Esophagus mucosa (tissue), 1 donor: Measurements from ENCODE around the gene POLR3E. TPM values are rescaled to one million over a fixed set of nuclear protein-coding genes. Genes with fewer than 3 reads are reported as not detected.
A peak's percentile ranks its signal among the peaks of the same experiment; 100 is the strongest.

ENCODE experiments used
- ATAC-seq: fragments of 200-7000 bp; cut with Tn5 transposase; one replicate; pipeline ENCODE4 v1.9.1; 2020
- total RNA-seq: library from RNA; stranded (reverse); gene quantifications from one replicate; pipeline ENCODE4 v1.2.4, GENCODE V29; 2023
- donor health status: DM: yes; HTN: yes; CAD: no.

Gene POLR3E
- total RNA-seq, 1 donor from 2014 or later = 28.2 TPM

GRCh38 chr16:22368200-22368826 lies 71.1 kb downstream of the POLR3E start:
- ATAC-seq = peak; percentile 55

- ATAC-seq = no peak
These were observed 72.1 kb downstream of the POLR3E start for GRCh38 chr16:22369221-22369811.

DNA sequence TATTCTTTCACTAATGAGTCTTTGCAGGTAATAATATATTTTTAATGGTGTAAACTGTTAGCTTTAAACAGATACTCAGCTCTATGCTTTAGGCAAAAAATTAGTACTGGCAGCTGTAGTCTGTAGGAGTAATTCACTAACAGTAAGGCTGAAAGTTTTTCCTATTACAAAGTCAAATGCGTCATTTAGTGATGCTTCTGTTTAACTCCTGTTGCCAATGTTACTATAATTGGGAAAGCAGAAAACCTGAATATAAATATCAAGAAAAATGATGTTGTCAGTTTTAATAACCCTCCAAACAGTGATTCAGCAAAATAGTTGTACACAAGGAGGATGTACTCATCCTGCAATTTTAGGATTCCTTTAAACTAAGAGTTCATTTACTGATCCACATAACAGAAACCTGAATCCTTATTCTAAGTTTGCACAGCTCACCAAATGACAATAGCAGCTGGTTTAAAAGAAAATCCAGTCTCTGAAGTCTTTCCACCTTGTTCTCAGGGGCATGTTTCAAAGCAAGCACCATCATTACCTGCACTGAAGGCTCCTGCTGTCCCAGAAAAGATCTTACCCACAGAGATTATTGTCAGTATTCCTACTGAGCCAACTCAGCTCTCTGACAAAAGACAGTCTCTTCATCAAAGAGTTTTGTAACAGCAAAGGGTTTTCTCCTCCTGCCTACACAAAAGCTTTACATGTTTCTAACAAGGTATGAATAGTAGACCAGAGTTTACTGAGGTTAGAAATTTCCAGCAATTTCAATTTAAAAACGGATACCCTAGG lies 73.0 kb downstream of the POLR3E start:
- ATAC-seq = no peak

- ATAC-seq = no peak
These were observed 75.9 kb downstream of the POLR3E start for GRCh38 chr16:22372882-22373661.

- ATAC-seq = peak; percentile 39
These were observed 76.6 kb downstream of the POLR3E start for GRCh38 chr16:22373662-22374310.

DNA sequence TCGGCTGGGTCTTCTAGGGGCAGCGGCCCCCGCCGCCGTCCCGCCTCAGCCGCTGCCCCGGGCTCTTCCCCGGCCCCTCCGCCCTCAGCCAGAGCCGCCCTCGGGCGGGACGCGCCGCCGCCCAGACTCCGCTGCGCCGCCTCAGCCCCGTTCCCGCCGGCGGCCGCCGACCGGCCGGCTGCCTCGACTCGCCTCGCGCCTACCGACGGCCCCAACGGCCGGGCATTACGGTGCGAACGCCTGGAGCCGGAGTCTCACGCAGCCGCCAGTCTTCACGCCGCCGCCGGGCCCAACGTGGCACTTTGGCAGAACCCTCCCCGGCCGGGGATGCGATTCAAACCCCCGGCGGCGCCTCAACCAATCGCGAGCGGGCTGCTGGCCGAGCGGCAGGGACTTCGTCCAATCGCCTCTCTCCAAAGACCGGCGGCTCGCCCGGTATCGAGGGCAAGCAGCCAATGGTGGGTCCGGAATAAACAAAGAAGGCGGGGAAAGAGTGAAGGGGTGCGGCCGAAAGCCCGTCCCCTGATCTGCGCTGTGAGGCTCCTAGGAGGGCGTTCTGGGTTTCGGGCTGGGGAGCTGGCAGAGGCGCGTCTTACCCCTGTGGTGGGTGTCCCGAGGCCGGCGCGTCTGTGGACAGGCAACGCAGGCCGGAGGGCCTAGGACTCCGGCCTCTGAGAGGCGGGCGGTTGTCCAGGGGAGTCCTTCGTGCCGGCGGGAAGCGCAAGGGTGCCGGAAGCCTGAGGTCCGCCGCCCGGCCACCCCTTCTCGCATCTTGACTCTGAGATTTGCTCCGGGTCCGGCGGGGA lies 77.3 kb downstream of the POLR3E start, which contains the start of gene CDR2:
Gene CDR2, minus strand, starts transcription at position 309 of the 806 bp plus-strand sequence. CDS start 310 bp downstream, outside the sequence.
- ATAC-seq = peak; percentile 98

DNA sequence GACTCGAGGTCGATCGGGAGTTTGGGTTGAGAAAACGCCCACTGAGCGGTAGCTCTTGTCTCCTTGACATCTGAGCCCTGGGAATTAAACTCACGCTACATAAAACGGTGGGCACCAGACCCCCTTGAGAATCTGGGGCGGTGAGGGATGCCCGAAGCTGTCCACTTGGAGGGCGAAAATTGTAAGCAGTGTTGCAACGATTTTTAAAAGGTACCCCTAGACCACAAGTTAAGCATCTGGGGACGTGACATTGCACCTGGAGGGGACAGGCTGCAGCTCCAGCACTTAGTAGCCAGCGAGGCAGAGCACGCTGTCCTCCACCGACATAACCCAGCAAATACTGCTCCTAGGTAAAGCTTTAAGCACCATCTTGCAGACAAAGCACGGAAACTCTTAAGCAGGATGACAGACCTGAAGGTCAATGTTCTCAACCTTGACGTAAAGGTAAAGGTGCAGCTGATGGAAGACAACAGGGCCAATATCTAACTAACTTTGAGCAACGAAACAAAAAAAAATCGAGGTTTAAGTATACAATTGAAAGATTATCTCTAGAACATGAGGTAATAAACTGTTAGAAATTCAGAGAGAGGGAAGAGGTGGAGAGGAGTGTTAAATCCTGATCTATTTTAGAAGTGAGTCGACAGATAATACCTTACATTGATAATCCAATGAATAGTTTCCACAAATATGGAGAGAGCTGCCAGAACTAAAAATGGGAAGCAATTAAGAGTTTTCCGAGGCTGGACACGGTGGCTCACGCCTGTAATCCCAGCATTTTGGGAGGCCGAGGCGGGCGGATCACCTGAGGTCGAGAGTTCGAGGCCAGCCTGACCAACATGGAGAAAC lies 78.1 kb downstream of the POLR3E start:
- ATAC-seq = peak; percentile 4

- no peak for ATAC-seq
These were observed 78.9 kb downstream of the POLR3E start for GRCh38 chr16:22375963-22376640.

DNA sequence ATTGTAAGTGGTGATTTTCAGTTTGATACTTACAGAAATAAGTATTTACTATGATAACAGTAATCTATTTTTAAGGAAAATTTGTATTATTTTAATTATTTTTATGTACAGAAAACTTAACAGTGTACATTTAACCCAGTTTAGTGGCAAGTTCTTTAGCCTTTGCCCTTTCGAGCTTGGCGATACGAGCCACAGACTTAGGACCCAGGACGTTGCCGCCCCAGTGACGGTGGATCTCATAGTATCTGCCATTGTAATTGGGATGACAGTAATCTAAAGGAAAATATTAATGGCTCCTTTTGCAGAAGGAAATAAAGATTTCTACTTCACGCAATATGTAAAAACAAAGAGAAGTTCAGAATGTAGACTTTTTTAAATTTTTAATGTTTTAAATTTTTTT lies 82.4 kb downstream of the POLR3E start:
- ATAC-seq = no peak

DNA sequence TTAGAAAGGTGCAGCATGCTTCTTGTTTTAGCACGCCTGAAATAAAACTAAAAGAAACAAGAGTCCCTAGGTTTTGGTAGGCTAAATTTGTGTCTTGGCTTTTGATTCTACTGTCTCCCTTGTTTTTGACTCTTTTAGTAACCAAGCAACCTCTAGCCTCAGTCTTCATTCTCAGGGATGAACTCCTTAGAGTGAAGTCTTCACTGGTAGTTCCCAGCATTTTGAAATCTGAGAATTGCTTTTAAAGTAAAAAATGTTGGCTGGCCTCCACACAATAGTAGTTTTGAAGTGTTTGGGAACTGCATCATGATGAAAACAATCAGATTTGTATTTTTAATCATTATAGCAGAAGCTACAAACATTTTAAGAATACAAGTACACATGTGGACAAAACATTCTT lies 83.3 kb downstream of the POLR3E start:
- ATAC-seq = no peak

GRCh38 chr16:22381392-22381791 lies 84.2 kb downstream of the POLR3E start:
- ATAC-seq = no peak

DNA sequence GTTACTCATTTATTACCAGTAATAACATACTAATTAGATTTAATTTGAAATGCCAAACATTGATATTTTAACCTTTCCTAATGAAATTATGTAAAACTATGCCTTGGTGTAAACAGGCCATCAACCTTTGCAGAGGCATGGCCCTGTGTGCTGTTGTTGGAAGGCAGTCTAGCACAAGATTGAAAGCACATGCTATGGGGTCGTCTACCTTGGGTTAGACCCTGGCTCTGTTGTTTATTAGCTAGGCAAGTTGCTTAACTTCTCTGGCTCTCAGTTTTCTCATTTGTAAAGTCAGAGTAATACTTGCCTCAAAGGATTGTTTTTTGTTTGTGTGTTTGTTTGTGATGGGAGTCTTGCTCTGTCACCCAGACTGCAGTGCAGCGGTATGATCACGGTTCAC lies 86.6 kb downstream of the POLR3E start:
- no peak for ATAC-seq

Other genes starting within 250 kb of the POLR3E start
- gene VWA3A, start 204.9 kb upstream of the POLR3E start, total RNA-seq = not detected
- not detected for gene SDR42E2, start 134.9 kb upstream of the POLR3E start, total RNA-seq
- 15.1 TPM for gene EEF2K, start 91.1 kb upstream of the POLR3E start, total RNA-seq
- 3.6 TPM for gene CDR2, start 77.2 kb downstream of the POLR3E start, total RNA-seq
- gene NPIPB5, start 213.5 kb downstream of the POLR3E start, total RNA-seq = 119 TPM